ENCODE results near the gene ADGRL2. TPM values are rescaled to one million over a fixed set of nuclear protein-coding genes. Genes with fewer than 3 reads are reported as not detected.

The ADGRL2 gene
- total RNA-seq, 1 donor from 2014 or later, result 40.5 TPM

GRCh38 chr1:81920245-81920740, 119.6 kb downstream of the ADGRL2 start:
- no peak for ATAC-seq

GRCh38 chr1:81920886-81921285, 120.2 kb downstream of the ADGRL2 start:
- ATAC-seq, result no peak

DNA sequence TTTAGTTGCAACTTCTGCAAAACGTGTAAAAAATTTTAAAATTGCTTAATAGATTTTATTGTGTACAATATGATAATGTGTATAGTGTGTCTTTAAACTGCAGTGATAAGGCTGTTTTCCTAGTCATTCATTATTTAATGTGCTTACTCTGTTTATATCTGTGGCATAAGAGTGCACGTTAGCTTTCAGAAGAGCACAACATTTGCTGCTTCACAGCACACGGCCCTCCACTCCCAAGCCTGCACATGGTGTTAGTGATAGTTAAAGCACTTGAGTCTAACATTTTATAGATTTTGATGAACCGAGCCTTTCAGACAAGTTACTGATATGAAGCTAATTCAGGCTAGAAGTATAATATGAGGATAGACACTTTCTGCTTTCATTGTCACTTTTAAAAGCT, 120.6 kb downstream of the ADGRL2 start:
- ATAC-seq, result no peak

DNA sequence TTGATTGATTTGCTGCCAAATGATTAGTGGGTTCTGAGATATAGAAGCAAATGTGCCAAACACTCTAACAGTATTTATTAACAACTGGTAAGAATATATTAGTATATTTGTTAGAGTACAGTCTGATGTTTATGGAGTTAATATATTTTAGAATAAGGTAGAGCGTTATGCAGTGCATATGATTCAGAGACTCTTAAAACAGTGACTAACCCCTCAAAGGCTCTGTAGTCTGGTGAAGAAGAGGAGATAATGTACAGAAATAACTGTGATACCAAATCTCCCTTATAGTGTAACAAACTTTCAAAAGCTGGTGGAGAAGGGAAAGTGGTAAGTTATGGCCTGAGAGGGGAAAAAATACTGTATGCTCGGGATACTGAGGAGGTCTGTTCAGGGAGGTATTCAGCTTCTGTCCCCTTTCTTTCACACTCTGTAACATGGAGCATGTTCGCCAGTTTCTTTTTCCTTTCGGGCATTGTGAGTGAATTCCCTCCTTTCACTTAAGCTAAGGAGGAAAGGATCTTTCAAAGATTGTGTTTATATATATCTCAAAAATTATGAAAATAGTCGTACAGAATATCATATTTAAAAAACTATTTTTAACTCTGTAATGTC, 121.2 kb downstream of the ADGRL2 start:
- ATAC-seq, result no peak

GRCh38 chr1:81922955-81923354, 122.2 kb downstream of the ADGRL2 start:
- ATAC-seq, result no peak

GRCh38 chr1:81929106-81929505, 128.4 kb downstream of the ADGRL2 start:
- no peak for ATAC-seq

- no peak for ATAC-seq
These were observed 136.1 kb downstream of the ADGRL2 start for GRCh38 chr1:81936853-81937252.

- no peak for ATAC-seq
These were observed 137.2 kb downstream of the ADGRL2 start for GRCh38 chr1:81937791-81938450.

DNA sequence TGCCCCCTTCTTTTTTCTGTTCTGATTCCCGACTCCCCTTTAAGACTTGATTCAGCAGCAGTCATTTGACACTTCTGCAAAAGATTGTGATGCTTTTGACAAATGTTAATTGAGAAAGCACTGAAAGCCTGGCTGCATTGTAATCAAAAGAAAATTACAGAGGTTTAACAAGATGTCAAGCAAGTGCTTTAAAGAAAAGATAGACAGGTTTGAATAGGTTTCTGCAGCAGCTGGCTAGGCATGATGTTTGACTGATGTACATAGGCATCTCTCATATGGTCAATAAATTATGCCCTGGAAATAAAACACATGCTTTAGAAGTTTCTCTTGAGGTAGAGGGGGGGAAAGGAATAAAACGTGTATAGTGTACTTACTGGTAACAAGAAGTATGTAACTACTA, 147.8 kb downstream of the ADGRL2 start:
- ATAC-seq, result no peak

DNA sequence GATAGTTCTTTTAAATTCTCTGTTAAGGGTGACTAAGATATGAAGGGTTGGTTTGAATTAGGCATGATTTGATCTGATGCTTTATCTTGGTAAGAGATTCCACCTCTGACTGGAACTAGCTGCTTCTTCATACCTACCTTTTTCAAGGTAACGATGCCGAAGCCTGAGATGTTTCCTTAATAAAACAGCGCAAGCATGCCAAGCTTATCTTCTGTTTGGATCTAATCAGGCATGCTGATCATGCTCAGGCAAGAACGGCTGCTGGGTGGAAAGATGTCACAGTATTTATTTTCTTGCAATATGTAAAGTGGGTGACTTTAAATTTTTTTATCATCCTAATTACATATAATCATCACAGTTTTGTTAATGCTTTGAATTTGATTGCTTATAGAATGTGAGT, 148.7 kb downstream of the ADGRL2 start:
- ATAC-seq, result no peak

DNA sequence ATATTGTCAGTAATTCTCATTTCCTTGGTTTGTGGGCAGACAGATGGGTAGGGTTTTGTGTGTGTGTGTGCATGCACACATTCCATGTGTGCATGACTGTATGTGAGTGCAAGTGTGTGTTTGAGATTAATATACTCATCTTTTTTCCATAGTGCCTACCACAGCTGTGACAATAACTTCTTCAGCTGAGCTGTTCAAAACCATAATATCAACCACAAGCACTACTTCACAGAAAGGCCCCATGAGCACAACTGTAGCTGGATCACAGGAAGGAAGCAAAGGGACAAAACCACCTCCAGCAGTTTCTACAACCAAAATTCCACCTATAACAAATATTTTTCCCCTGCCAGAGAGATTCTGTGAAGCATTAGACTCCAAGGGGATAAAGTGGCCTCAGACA, 149.3 kb downstream of the ADGRL2 start:
- ATAC-seq, result no peak

DNA sequence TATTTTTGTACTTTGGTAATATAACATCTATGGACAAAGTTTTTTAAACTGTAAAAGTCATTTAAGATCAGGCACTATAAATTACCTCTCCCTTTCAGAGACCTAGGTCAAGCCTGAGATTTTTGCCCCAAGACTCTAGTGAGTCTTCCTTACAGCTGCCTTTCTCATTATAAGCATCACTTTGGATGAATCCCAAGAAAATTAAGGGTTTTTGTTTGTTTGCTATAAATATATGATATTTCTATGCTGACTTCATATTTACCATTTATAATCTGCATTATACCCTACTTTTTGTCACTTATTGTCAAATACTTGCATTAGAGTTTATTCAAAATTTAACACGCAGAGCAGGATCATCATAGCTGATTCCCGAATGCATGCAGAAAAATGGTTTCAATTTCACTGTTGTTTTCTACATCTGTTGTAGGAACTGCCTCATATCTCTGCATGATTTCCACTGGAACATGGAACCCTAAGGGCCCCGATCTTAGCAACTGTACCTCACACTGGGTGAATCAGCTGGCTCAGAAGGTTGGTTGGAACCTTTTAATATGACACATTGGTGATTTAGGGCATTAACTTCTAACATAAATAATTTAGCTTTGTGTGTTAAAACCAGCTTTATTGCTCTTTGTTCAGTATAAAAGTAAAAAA, 150.0 kb downstream of the ADGRL2 start:
- ATAC-seq, result no peak

DNA sequence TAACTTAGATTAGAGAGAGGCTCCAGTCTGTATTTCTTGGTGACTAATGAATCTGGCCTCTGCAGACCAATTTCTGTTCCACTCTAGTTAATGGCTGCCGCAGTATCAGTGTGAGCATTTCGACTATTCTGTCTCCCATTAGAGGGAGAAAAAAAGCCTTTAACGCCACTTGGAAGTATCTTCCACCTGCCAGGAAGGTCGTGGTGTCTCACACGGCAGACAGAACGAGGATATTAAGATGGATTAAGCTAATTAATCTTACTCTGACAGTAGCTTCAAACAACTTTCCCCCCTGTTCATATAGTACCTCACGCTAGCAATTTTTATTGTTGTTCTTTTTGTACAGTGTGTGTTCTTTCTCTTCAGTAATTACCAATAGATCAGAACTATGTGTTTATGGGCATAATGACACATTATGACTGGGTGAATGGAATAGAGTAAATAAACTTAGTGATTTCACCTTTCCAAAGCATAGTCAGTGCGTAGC, 153.8 kb downstream of the ADGRL2 start:
- ATAC-seq, result no peak

DNA sequence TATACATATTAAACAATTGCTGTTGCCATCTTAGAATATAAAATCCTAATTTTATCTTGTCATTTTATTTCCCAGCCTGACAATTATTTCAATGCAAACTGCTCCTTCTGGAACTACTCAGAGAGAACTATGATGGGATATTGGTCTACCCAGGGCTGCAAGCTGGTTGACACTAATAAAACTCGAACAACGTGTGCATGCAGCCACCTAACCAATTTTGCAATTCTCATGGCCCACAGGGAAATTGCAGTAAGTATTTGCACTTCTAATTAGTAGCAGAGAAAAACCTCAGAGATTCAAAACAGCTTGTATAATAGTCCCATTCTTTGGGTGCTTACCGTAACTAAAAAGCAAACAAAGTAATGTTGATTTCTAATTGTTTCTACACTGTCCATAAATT, 167.2 kb downstream of the ADGRL2 start:
- no peak for ATAC-seq

DNA sequence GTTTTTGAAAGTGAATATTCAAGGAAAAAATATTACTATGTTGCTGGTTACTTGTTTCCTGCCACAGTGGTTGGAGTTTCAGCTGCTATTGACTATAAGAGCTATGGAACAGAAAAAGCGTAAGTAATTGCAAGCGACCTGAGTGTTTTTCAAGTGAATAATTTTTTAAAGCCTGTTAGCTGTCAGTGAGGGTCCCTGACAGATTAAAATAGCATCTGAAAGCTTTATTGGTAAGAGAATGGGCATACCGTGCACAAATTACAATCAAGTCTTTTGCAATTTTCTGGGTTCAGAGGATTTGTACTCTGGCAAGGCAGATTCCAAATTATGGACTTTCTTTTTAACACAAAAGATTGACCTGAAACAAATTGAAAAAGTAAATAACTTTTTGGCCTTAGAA, 169.7 kb downstream of the ADGRL2 start:
- no peak for ATAC-seq

- ATAC-seq, result no peak
These were observed 173.6 kb downstream of the ADGRL2 start for GRCh38 chr1:81974222-81974841.

- no peak for ATAC-seq
These were observed 174.3 kb downstream of the ADGRL2 start for GRCh38 chr1:81974883-81975555.

GRCh38 chr1:81976539-81976938, 175.8 kb downstream of the ADGRL2 start:
- no peak for ATAC-seq

DNA sequence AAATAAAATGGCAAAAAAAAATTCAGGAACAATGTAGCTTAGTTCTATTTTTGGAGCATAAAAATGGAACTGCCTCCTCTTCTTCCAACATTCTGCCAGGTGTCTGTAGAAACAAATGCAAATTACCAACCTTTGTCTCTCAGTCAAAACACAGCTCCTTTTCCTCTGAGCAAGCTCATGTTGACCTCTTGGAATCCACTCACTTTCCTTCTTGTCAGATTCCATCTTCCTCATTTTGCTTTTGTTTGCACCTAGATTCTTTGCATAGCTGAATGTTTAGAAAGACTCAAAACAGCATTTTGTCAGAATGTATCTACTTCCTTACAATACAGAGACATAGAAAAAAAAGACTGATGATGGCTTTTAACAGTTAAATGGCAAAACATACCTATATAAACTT, 178.2 kb downstream of the ADGRL2 start:
- no peak for ATAC-seq

GRCh38 chr1:81982523-81982922, 181.8 kb downstream of the ADGRL2 start:
- no peak for ATAC-seq

- no peak for ATAC-seq
These were observed 188.8 kb downstream of the ADGRL2 start for GRCh38 chr1:81989524-81989923.

DNA sequence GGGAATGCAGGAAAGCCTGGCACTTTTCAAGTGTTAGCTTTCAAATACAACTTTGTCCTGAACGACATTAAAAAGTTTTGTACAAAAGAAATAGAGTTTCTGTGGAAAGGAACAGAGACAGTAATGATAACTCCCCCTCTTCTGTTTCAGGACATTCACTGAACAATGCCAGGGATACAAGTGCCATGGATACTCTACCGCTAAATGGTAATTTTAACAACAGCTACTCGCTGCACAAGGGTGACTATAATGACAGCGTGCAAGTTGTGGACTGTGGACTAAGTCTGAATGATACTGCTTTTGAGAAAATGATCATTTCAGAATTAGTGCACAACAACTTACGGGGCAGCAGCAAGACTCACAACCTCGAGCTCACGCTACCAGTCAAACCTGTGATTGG, 189.5 kb downstream of the ADGRL2 start:
- ATAC-seq, result no peak

GRCh38 chr1:81998165-81998564, 197.4 kb downstream of the ADGRL2 start:
- ATAC-seq, result peak; percentile 44

Data from esophagus mucosa (tissue), 1 donor.